Activated T-cell treated with anti-CD3 and anti-CD28 coated beads for 4 hours (primary cell): ENCODE measurements around the gene C2.
A peak's percentile ranks its signal among the peaks of the same experiment; 100 is the strongest.

ENCODE experiments used
- DNase-seq: peaks from one replicate; pipeline ENCODE4 v3.0.0-alpha.2; 2020

C2 gene

DNA sequence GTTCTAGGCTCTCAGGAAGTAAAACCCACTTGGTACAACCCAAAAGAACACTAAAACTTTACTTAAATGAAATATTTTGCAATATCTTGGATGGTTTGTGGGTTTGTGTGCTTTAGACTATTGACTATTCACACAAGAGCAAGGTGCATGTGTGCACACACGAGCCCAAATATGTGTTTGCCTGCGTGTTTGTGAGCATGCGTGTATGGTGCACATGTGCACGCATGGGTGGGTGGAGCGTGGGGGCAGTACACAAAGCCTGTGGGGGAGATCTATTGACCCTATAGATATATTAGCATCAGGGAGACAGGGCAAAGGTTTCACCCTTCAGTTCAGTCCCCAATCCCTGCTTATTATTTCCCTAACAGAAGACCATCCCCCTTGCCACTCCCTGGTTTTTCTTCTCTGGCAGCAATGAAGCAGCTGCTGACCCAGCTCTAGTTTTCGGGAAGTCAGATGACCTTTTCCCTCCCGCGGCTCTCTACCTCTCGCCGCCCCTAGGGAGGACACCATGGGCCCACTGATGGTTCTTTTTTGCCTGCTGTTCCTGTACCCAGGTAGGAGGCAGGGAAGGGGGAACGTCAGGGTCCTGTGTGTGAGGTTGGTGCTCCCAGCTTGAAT, at the start of gene C2:
Gene C2, plus strand, starts transcription at position 476 of the 621 bp plus-strand sequence. Its CDS starts 36 bp downstream, at position 512.
- DNase-seq: no peak

DNA sequence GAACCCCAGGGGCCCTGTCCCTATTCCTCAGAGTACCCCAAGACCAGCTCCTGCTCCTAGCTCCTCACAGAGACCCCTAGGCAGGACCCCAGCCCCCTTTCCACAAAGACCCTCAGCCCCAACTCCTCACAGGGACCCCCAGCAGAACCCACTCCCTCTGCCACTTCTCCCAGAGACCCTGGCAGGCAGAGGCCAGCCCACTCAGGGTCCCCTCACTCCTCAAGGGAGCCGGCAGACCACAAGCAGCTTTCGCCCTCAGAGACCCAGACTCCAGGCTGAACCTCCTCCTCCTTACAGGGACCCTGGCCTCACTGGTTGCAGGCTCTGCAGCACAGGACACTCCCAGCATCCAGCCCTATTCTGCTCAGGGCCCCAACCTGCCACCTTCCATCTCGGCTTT, 49.3 kb upstream of the C2 start:
- no peak for DNase-seq

DNA sequence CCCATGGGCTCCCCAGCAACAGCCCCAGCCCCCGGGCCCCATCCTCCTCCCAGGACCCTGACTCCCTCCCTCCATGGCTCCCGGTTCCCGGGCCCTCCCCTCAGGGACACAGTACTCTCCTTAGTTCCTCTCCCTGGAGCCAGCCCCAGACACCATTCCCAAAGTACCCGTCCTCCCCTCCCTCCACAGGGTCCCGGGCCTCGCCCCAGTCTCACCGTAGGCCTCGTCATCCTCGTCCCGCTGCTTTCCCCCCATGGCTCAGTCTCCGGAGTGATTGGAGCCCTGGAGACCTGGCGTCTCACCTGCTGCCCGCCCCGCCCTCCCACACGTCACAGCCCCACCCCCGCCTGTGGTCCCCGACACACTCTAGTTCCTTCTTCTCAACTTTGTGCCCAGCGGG, 48.8 kb upstream of the C2 start, which contains the start of gene SLC44A4:
Gene SLC44A4, minus strand, starts transcription at position 272 of the 400 bp plus-strand sequence. Its CDS starts 17 bp downstream, at position 255.
- DNase-seq: no peak

DNA sequence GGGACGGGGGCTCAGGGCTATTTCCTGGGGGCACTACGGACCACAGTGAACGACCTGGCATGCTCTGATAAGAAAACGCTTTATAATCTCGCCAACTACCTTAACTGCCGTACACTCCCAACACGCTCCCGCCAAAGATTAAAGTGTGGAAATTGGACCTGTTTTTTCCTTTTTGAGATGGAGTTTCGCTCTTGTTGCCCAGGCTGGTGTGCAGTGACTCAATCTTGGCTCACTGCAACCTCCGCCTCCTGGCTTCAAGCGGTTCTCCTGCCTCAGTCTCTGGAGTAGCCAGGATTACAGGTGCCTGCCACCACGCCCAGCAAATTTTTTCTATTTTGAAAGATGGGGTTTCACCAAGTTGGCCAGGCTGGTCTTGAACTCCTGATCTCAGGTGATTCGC, 48.4 kb upstream of the C2 start:
- no peak for DNase-seq

- DNase-seq: no peak
Observed at GRCh38 chr6:31879901-31880300, 47.6 kb upstream of the C2 start.

DNA sequence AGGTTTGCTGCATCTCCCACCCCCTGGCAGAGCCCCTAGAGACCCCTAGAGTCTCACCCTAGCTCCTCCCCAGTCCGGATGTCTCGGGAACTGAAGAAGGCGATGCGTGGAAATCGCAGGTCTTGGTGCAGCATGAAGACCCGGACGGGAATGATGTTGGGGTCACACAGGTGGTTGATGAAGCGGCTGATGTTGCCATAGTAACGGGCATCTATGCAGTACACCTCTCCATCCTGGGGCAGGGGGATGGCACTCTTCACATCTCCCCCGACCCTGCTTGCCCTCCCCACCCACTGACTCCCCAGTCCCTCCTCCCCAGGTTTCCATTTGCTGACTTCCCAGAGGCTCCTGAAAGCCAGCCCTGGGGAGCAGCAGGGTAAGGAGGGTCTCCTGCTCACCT, 46.9 kb upstream of the C2 start:
- DNase-seq: no peak

- no peak for DNase-seq
Observed at GRCh38 chr6:31881136-31881859, 46.2 kb upstream of the C2 start.

- no peak for DNase-seq
Observed at GRCh38 chr6:31882344-31882743, 45.2 kb upstream of the C2 start.

DNA sequence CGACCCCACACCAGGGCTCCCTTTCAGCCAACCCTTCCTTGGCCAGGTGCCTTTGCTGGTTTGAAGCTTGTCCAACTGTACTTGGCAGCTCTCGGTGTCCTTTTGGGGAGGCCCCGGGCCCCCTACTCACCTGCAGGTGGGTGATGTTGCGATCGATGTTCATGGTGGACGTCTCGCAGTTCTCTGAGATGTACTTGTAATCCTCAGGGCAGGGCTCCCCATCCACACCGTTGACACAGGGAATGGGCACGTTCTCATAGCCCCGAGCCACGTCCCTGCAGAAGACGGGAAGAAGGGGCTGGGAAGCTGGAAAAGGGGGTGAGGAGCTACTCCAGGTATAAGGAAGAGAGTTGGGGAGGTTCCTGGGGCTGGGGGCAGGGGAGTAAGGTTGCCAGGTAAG, 43.8 kb upstream of the C2 start:
- DNase-seq: no peak

- DNase-seq: no peak
Observed at GRCh38 chr6:31884528-31885035, 42.9 kb upstream of the C2 start.

DNA sequence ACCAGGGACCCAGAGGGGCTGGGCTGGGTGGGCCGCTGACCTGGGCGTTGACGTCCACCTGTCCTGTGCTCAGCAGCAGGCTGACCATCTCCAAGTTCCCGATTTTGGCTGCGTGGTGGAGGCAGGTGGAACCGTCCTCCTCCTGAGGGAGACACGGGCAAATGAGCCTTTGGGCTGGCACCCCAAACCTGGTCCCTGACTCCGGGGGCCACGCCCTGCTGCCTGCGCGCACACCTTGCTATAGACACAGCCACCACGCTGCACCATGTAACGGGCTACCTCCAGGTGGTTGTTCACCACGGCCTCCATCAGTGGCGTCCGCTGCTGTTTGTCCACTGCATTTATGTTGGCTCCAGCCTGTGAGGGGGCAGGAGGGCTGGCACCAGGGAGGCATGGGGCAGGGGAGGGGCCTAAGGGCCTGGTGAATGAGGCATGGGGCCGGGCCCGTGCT, 41.0 kb upstream of the C2 start:
- no peak for DNase-seq

DNA sequence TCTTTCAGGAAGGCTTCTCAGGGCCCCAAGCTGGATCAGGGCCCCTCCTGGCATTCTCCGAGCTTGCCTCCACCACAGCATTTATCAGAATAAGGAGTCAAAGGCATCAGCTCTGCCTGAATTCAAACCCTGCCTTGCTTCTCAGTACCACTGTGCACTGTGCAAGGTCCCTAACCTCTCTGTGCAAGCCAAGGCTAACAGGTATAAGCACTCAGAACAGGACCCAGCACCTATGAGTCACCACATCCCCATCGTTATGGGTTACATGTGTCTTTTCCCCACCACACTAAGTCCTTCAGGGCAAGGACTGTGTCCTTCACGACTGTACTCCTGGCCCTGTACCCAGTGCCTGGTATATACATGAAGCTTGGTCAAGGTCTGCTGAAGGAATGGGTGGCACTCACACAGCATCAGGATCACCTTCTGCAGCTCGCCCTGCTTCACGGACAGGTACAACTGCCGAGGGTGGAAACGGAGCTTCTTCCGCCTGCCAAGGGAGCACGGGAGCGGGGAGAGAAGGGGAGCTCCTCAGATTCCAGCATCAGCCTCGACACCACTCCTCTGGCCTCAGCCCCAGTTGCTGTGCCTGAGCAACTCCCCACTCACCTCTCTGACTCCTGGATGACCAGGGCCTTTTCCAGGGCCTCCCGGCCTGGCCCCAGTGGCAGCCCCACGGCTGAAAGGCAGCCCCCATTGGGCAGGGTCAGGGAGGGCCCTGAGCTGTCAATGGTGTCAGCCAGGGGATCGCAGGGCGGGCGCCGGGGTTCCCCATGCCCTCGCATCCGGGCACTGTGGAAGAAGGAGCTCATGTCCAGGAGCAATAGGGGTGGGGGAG, 40.1 kb upstream of the C2 start:
- no peak for DNase-seq

- DNase-seq: peak; percentile 54
Observed at GRCh38 chr6:31888276-31889258, 39.0 kb upstream of the C2 start.

DNA sequence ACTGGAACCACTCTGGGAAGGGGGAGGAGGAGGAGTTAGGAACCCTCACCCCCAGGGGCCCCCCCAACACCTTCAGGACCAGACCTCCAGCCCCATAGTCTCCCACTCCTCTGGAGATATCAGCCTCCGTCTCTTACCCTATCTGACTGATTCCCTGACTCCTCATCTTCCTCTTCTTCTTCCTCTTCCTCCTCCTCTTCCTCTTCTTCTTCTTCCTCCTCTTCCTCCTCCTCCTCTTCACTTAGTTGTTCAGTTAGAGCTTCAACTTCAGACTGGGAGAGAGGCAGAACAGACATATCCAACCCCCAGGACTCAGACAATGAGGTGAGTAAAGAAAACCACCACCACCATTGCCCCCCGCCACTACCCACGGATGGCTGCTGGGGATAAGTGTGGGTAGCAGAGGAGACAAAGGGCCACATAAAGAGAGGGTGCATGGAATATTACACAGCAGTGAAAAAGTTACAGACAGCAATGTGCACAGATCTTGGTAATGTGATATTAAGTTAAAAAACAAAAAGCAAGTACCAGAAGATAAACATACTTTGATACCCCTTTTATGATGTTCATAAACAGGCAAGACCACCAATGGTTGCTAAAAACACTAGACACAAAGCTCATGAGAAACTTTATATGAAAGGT, 38.1 kb upstream of the C2 start:
- no peak for DNase-seq

- no peak for DNase-seq
Observed at GRCh38 chr6:31892821-31893220, 34.7 kb upstream of the C2 start.

DNA sequence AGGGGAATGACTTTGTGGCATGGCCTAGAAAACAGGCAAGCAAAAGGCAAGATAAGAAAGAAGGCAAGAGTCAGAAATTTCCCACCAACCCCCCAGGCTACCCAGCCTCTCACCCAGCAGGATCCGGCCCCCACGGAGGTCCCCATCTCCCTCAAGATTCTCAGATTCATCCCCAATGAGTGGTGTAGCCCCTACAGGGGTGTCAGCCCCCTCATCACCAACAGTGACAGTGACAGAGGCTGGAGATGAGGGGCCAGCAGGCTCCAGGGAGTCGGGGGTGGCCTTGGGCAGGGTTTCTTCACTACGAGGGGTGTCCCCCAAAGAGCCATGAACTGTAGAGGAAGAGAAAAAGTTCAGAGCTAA, 31.0 kb upstream of the C2 start:
- no peak for DNase-seq

GRCh38 chr6:31896856-31897611, 30.5 kb upstream of the C2 start:
- no peak for DNase-seq

DNA sequence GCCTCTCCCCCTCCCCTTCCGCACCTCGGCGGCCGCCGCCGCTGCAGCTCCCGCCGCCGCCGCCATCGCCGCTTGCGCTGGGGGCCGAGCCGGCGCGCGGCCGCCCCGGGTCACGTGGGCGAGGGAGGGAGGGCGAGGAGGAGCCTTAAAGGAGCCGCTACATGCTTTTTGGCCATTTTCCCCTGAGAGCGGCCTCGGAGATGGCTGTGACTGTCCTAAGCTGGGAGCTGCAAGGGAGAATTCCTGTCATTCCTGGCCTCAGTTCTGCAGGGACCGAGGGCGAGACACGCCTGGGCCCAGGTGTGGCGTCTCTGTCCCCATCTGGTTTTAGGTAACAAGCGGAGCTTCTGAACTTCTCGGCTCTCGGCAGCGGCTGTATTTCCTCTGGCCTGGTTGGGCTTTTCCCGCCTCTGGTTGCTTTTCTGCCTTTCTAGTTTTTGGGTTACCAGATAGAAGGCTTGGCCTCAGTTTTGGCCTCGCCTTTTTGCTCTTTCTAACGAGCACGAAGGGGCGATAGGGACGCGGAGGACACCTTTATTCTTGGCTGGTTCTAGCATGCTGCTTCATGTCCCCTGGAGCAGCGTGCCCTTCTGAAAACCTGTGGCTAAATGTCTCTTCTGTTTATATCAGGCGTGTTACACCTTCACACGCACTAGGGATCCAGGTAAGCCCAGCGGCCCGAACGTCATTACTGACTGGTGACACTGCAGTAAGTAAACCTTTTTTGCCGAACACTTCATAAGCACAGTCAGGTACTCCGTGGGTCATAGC, 29.7 kb upstream of the C2 start, which contains the start of gene EHMT2:
Gene EHMT2, minus strand, starts transcription at position 87 of the 771 bp plus-strand sequence. Its CDS starts 21 bp downstream, at position 66.
- DNase-seq: peak; percentile 76

- no peak for DNase-seq
Observed at GRCh38 chr6:31898383-31899011, 29.0 kb upstream of the C2 start.
